ENCODE measurements around the gene WDR81.

WDR81 gene

DNA sequence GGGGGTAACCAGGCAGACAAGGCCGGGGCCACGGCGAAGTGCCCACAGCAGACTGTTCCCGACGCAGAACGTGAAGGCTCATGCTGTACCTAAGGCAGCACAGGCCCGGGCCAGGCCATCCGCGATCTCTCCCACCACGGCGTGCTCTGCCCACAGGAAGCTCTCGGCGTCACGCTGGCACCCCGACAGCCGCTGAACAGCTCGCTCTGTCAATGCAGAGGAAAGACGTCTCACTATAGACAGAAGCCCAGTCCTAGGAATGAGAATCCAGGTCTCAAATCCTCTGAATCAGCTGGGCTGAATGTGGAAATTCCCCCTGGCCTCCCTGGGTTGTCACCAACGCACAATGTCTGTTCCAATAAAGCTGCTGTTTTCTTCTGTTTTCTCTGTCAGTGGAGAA lies 58.8 kb downstream of the WDR81 start:
- no peak for ATAC-seq
- TF ChIP-seq ARNTL (CRISPR knock-in tag; IDR thresholded peaks at IDR 0.05; ENCODE audit: borderline replicate concordance, low read depth), result no peak
- no peak for TF ChIP-seq ZNF565 (CRISPR knock-in tag; conservative IDR thresholded peaks at IDR 0.05; ENCODE audit: low read depth)
- no peak for TF ChIP-seq OSR1 (CRISPR knock-in tag; IDR thresholded peaks at IDR 0.05)
- no peak for TF ChIP-seq RARB (CRISPR knock-in tag; IDR thresholded peaks at IDR 0.05)
- no peak for TF ChIP-seq ESRRG (CRISPR knock-in tag; IDR thresholded peaks at IDR 0.05)

DNA sequence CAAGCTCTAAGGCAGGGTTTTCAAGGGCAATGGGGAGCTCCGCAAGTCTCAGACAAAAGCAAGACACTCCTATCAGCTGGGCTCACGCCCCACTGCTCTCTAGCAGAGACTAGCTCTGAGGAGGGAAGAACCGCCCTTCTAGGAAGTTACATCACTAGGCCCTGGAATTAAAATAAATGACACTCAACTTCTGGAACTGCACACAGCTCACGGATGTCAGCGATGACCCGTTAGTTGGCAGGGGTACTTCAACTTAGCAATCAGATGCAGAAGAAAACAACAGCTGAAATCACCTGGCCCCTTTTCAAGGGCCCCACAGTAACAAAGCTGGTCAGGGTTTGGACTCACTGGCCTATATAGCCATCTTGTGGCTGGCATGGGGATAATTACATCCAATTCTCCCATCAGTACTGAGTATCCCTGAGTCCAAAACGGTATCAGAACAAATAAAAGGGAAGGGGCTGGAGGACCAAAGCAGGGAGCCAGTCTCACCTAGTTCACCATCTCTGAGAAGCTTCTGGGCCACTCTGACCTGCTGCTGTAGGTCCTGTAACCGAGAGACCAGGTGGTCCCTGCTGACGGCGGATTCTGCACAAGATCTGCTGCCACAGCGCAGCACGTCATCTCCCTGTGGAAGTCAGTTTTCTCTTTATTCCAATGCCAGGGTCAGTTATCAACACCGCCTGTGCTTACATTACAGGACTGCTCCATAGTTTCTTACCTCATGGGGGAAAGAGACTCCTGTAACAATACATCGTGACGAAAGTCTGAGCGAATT lies 59.5 kb downstream of the WDR81 start:
- TF ChIP-seq ZNF8 (CRISPR knock-in tag; IDR thresholded peaks at IDR 0.05) (no peak), ZFP30 (CRISPR knock-in tag; IDR thresholded peaks at IDR 0.05) (no peak), ISL1 (CRISPR knock-in tag; IDR thresholded peaks at IDR 0.05) (no peak), ZNF70 (CRISPR knock-in tag; IDR thresholded peaks at IDR 0.05) (no peak)
- TF ChIP-seq, protein P1, sequence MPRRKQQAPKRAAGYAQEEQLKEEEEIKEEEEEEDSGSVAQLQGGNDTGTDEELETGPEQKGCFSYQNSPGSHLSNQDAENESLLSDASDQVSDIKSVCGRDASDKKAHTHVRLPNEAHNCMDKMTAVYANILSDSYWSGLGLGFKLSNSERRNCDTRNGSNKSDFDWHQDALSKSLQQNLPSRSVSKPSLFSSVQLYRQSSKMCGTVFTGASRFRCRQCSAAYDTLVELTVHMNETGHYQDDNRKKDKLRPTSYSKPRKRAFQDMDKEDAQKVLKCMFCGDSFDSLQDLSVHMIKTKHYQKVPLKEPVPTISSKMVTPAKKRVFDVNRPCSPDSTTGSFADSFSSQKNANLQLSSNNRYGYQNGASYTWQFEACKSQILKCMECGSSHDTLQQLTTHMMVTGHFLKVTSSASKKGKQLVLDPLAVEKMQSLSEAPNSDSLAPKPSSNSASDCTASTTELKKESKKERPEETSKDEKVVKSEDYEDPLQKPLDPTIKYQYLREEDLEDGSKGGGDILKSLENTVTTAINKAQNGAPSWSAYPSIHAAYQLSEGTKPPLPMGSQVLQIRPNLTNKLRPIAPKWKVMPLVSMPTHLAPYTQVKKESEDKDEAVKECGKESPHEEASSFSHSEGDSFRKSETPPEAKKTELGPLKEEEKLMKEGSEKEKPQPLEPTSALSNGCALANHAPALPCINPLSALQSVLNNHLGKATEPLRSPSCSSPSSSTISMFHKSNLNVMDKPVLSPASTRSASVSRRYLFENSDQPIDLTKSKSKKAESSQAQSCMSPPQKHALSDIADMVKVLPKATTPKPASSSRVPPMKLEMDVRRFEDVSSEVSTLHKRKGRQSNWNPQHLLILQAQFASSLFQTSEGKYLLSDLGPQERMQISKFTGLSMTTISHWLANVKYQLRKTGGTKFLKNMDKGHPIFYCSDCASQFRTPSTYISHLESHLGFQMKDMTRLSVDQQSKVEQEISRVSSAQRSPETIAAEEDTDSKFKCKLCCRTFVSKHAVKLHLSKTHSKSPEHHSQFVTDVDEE (CRISPR knock-in tag; IDR thresholded peaks at IDR 0.05), result no peak
- peak; percentile 56 for ATAC-seq

DNA sequence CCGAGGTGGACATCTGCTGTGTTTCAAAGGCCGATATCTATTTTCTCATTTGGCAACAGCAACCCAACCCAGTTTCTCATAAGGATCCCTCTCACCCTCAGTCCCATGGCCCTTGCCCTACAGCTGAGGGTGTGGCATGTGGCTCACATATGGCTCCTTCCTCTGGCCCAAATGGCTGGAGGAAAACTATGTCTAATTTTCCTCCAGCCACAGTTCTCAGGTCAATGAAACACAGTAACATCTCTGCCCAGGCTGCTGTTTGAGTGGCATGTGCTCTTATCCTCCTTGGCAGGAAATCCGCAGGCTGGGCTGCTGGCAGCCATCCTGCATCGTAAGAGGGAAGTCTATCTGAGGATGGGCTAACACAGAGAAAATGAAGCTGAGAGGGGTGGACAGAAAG lies 61.4 kb downstream of the WDR81 start:
- no peak for ATAC-seq
- TF ChIP-seq, protein P2, sequence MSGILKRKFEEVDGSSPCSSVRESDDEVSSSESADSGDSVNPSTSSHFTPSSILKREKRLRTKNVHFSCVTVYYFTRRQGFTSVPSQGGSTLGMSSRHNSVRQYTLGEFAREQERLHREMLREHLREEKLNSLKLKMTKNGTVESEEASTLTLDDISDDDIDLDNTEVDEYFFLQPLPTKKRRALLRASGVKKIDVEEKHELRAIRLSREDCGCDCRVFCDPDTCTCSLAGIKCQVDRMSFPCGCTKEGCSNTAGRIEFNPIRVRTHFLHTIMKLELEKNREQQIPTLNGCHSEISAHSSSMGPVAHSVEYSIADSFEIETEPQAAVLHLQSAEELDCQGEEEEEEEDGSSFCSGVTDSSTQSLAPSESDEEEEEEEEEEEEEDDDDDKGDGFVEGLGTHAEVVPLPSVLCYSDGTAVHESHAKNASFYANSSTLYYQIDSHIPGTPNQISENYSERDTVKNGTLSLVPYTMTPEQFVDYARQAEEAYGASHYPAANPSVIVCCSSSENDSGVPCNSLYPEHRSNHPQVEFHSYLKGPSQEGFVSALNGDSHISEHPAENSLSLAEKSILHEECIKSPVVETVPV (CRISPR knock-in tag; IDR thresholded peaks at IDR 0.05), result no peak
- TF ChIP-seq BACH2 (CRISPR knock-in tag; IDR thresholded peaks at IDR 0.05; ENCODE audit: borderline replicate concordance) (no peak), OSR1 (CRISPR knock-in tag; IDR thresholded peaks at IDR 0.05) (no peak), ZFP30 (CRISPR knock-in tag; IDR thresholded peaks at IDR 0.05) (no peak)

DNA sequence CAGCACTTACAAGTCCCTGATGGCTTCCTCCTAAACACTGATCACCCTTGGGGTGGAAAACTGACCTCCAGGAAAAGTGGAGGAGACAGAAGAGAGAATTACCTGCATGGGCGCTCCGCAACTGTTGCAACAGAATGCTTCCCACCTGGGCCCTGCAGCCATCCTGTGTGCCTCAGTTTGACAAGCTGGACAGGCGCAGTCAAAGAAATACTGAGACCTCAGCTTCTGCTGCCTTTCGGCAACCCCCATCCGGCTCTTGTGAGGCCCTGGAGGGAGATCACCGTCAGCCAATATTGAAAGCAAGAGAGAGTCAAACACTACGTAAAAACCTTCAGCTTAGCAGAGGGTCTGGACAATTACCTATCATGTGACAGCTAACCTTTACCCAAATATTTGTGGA lies 62.2 kb downstream of the WDR81 start:
- TF ChIP-seq, protein P1 (CRISPR knock-in tag; IDR thresholded peaks at IDR 0.05), result no peak
- TF ChIP-seq ZNF565 (CRISPR knock-in tag; conservative IDR thresholded peaks at IDR 0.05; ENCODE audit: low read depth) (no peak), ESRRG (CRISPR knock-in tag; IDR thresholded peaks at IDR 0.05) (no peak), ARNTL (CRISPR knock-in tag; IDR thresholded peaks at IDR 0.05; ENCODE audit: borderline replicate concordance, low read depth) (no peak), BACH2 (CRISPR knock-in tag; IDR thresholded peaks at IDR 0.05; ENCODE audit: borderline replicate concordance) (no peak), RARB (CRISPR knock-in tag; IDR thresholded peaks at IDR 0.05) (no peak), TCF4 (CRISPR knock-in tag; IDR thresholded peaks at IDR 0.05; ENCODE audit: borderline replicate concordance) (no peak), ZFP3 (CRISPR knock-in tag; IDR thresholded peaks at IDR 0.05) (no peak), ZNF70 (CRISPR knock-in tag; IDR thresholded peaks at IDR 0.05) (no peak), OSR1 (CRISPR knock-in tag; IDR thresholded peaks at IDR 0.05) (no peak), GLIS3 (CRISPR knock-in tag; IDR thresholded peaks at IDR 0.05) (no peak), SNAI2 (CRISPR knock-in tag; IDR thresholded peaks at IDR 0.05) (no peak)
- TF ChIP-seq, protein P3, sequence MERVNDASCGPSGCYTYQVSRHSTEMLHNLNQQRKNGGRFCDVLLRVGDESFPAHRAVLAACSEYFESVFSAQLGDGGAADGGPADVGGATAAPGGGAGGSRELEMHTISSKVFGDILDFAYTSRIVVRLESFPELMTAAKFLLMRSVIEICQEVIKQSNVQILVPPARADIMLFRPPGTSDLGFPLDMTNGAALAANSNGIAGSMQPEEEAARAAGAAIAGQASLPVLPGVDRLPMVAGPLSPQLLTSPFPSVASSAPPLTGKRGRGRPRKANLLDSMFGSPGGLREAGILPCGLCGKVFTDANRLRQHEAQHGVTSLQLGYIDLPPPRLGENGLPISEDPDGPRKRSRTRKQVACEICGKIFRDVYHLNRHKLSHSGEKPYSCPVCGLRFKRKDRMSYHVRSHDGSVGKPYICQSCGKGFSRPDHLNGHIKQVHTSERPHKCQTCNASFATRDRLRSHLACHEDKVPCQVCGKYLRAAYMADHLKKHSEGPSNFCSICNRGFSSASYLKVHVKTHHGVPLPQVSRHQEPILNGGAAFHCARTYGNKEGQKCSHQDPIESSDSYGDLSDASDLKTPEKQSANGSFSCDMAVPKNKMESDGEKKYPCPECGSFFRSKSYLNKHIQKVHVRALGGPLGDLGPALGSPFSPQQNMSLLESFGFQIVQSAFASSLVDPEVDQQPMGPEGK (CRISPR knock-in tag; IDR thresholded peaks at IDR 0.05; ENCODE audit: borderline replicate concordance), result no peak
- TF ChIP-seq, protein P4, sequence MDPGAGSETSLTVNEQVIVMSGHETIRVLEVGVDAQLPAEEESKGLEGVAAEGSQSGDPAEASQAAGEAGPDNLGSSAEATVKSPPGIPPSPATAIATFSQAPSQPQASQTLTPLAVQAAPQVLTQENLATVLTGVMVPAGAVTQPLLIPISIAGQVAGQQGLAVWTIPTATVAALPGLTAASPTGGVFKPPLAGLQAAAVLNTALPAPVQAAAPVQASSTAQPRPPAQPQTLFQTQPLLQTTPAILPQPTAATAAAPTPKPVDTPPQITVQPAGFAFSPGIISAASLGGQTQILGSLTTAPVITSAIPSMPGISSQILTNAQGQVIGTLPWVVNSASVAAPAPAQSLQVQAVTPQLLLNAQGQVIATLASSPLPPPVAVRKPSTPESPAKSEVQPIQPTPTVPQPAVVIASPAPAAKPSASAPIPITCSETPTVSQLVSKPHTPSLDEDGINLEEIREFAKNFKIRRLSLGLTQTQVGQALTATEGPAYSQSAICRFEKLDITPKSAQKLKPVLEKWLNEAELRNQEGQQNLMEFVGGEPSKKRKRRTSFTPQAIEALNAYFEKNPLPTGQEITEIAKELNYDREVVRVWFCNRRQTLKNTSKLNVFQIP (CRISPR knock-in tag; IDR thresholded peaks at IDR 0.05; ENCODE audit: borderline replicate concordance, low read depth), result no peak
- ATAC-seq, result no peak

Data from SK-N-SH treated with all-trans-retinoic acid at 6 μM for 48 hours (cell line).